Breast epithelium (tissue), 4 donors: Measurements from ENCODE around the gene ANKRD17. TPM values are rescaled to one million over a fixed set of nuclear protein-coding genes. Genes with fewer than 3 reads are reported as not detected.
A peak's percentile ranks its signal among the peaks of the same experiment; 100 is the strongest.

ENCODE experiments used
- DNase-seq, 2 donors: peaks; one replicate each; pipeline ENCODE4 v3.0.0-alpha.2; 2019; ENCODE audit warnings: low spot score in 2 of 2
- H3K27ac ChIP-seq, 2 donors: fragments of 200-600 bp; sonication (generic) in 1 of 2; one replicate each; pipeline ENCODE4 v1.5.1; 2016 to 2019; ENCODE audit warnings: mild to moderate bottlenecking in 1 of 2
- H3K27me3 ChIP-seq, 2 donors: fragments of 200-600 bp; sonication (generic) in 1 of 2; one replicate each; pipeline versions ENCODE4 v1.5.1 to v1.6.0; 2017 to 2019; ENCODE audit warnings: control low read depth in 1 of 2, mild to moderate bottlenecking in 1 of 2
- H3K36me3 ChIP-seq: fragments of 200-600 bp; one replicate; pipeline ENCODE4 v1.5.1; 2019
- H3K4me1 ChIP-seq, 2 donors: fragments of 200-600 bp; sonication (generic); one replicate each; pipeline ENCODE4 v1.5.1; 2016 to 2019; ENCODE audit warnings: control low read depth in 1 of 2
- H3K4me3 ChIP-seq, 3 donors: fragments of 200-600 bp; sonication (generic); 1 replicate in 2 of 3; 2 replicates in 1 of 3; pipeline ENCODE4 v1.5.1; 2016 to 2019; ENCODE audit warnings: mild to moderate bottlenecking in 3 of 3, moderate library complexity in 2 of 3
- H3K9me3 ChIP-seq, 2 donors: fragments of 200-600 bp; sonication (generic) in 1 of 2; one replicate each; pipeline ENCODE4 v1.5.1; 2016 to 2019; ENCODE audit warnings: control low read depth in 1 of 2
- CTCF ChIP-seq, 3 donors: fragments of 450-650 bp; IDR thresholded peaks; one replicate each; pipeline ENCODE4 v1.5.1; 2016 to 2017; ENCODE audit warnings: antibody characterized with exemption in 3 of 3, mild to moderate bottlenecking in 3 of 3, moderate library complexity in 3 of 3
- POLR2A ChIP-seq: fragments of 450-650 bp; IDR thresholded peaks from one replicate; pipeline ENCODE4 v1.6.1; 2016; ENCODE audit warnings: antibody characterized with exemption, mild to moderate bottlenecking, moderate library complexity
- POLR2AphosphoS5 ChIP-seq, 3 donors: sonication (generic); formaldehyde crosslinking; IDR thresholded peaks; one replicate each; pipeline ENCODE4 v1.6.1; 2017; ENCODE audit warnings: antibody characterized with exemption in 3 of 3
- intact Hi-C: fragments of 100-400 bp; cut with DNase I; formaldehyde crosslinking; loops from one replicate; pipeline ENCODE4 v1.15.1; 2023; ENCODE audit warnings: low total_unique reads
- total RNA-seq, 3 donors: library from RNA; depleted of rRNA; stranded (reverse); fragments of >200 nt; gene quantifications; one replicate each; pipeline ENCODE4 v1.1.0, GENCODE V29; 2016

The ANKRD17 gene
- total RNA-seq, 3 donors from 2014 or later = 53.0 to 81.4 (median 69.2) TPM

DNA sequence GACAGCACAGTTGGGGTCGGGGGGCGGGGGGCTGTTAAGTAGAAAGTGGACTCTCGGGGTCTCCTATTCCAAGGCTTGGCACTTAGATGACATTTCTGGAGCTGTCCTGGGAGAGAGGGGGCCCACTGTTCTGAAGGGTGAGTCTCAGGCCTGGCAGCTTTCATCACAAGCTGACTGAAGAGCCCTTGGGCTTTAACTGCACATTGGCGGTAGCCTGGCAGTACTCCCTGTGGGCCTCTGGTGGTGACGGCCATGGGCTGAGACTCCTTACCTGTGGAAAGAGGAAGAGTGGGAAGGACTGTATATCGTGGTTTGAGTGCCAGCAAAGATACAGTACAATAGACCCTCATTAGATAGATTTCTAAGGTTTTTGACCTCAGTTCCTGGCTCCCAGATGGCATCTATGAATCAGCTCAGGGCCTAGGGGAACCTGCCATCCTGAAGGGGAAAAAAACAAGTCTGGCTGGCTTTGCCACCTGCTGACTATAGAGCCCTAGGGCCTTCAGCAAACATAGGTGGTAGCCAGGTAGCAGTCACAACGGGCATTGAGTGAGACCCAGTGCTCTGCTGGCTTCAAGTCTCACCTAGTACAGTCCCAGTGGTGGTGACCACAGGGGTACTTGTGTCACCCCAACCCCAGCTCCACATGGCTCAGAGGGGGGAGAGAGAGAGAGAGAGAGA is 87.9 kb downstream of the ANKRD17 start:
- peak; percentile 20 to 53 for DNase-seq
- Histone ChIP-seq H3K4me3 (no peak overlapping the region), H3K36me3 (peaks cover 6% of the 10 kb centered on the region)

GRCh38 chr4:73166212-73166611 is 92.4 kb downstream of the ANKRD17 start:
- no peak for DNase-seq
- intact Hi-C loops = no loop called here
- Histone ChIP-seq H3K4me1 (no peaks in the 10 kb centered on the region), H3K9me3 (peaks cover 0 to 4% of the 10 kb centered on the region in 2 donors), H3K36me3 (no peaks in the 10 kb centered on the region), H3K27me3 (no peaks in the 10 kb centered on the region), H3K4me3 (no peak overlapping the region), H3K27ac (no peak overlapping the region)
- TF ChIP-seq CTCF (IDR thresholded peaks at IDR 0.05) = no peak
- no peak for TF ChIP-seq POLR2AphosphoS5 (IDR thresholded peaks at IDR 0.05)
- no peak for TF ChIP-seq POLR2A

More for the DNA sequence above, 87.9 kb downstream of the ANKRD17 start:
- H3K4me1 ChIP-seq = no peaks in the 10 kb centered on the region
- intact Hi-C loops = no loop called here
- peak overlapping the region; percentile 41 to 68 for H3K27ac ChIP-seq
- no peak for TF ChIP-seq CTCF (IDR thresholded peaks at IDR 0.05)
- H3K9me3 ChIP-seq = peaks cover 4 to 10% of the 10 kb centered on the region in 2 donors
- no peaks in the 10 kb centered on the region for H3K27me3 ChIP-seq

DNA sequence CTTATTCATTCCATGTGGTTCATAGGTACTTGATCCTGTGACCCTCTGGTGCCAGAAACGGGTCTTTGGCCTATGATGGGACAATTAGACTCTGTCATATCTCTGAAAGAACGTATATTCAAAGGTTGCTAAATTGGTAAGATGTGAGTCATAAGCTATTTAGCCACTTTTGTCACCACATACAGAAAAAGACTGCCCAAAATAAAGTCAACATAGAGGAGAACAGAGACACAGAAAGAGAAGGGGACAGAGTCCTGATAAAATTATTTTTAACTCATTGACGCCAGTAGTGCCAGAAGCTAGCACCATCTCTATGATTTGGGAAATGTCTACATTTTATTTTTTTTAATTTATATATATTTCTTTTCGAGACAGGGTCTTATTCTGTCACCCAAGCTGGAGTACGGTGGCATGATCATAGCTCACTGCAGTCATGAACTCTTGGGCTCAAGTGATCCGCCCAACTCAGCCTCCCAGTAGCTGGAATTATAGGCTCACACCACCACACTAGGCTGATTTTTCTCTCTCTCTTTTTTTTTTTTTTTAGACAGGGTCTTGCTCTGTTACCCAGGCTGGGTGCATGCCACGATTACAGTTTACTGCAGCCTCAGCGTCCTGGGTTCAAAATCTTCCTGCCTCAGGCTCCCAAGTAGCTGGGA is 96.9 kb downstream of the ANKRD17 start:
- intact Hi-C loops = no loop called here
- no peaks in the 10 kb centered on the region for H3K36me3 ChIP-seq
- H3K4me3 ChIP-seq = no peak overlapping the region
- peaks cover 0 to 4% of the 10 kb centered on the region in 2 donors for H3K9me3 ChIP-seq
- H3K27me3 ChIP-seq = no peaks in the 10 kb centered on the region
- H3K4me1 ChIP-seq = no peaks in the 10 kb centered on the region
- no peak for DNase-seq
- no peak for TF ChIP-seq POLR2AphosphoS5 (IDR thresholded peaks at IDR 0.05)
- TF ChIP-seq CTCF (IDR thresholded peaks at IDR 0.05) = no peak
- TF ChIP-seq POLR2A = no peak
- H3K27ac ChIP-seq = no peak overlapping the region

GRCh38 chr4:73156394-73156793 is 102.2 kb downstream of the ANKRD17 start:
- H3K9me3 ChIP-seq = no peaks in the 10 kb centered on the region
- no peak for TF ChIP-seq POLR2AphosphoS5 (IDR thresholded peaks at IDR 0.05)
- TF ChIP-seq POLR2A = no peak
- no peak for TF ChIP-seq CTCF (IDR thresholded peaks at IDR 0.05)
- no peaks in the 10 kb centered on the region for H3K36me3 ChIP-seq
- no peak overlapping the region for H3K4me3 ChIP-seq
- intact Hi-C loops = no loop called here
- DNase-seq = no peak
- H3K4me1 ChIP-seq = no peaks in the 10 kb centered on the region
- H3K27ac ChIP-seq = no peak overlapping the region
- H3K27me3 ChIP-seq = no peaks in the 10 kb centered on the region

DNA sequence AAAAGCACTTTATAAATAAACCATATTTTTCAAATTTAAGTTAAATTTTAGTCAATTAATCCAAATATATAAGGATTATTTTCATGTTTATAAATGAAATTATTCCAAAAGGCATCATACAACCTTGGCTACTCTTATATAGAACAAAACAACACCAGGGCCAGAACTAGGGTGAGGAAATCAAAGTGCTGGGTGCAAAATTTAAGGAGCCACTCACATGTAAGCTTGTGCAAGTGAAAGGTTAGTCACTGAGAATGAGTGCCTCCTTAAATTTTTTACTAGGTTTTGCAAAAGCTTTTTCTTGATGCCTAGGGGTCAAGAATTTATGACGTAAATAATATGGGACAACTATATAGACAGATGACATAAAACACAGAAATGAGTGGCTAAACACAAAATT is 105.7 kb downstream of the ANKRD17 start:
- intact Hi-C loops = no loop called here
- H3K9me3 ChIP-seq = no peaks in the 10 kb centered on the region
- H3K27ac ChIP-seq = no peak overlapping the region
- no peaks in the 10 kb centered on the region for H3K36me3 ChIP-seq
- H3K4me3 ChIP-seq = no peak overlapping the region
- no peak for TF ChIP-seq CTCF (IDR thresholded peaks at IDR 0.05)
- no peak for TF ChIP-seq POLR2A
- TF ChIP-seq POLR2AphosphoS5 (IDR thresholded peaks at IDR 0.05) = no peak
- no peaks in the 10 kb centered on the region for H3K4me1 ChIP-seq
- DNase-seq = no peak
- H3K27me3 ChIP-seq = no peaks in the 10 kb centered on the region
